HG02943 (cell line): ENCODE data around the gene LYPD6.

Experiments
- ATAC-seq: cut with Tn5 transposase; IDR thresholded peaks from one replicate; pipeline ENCODE4 v1.9.1; 2021; ENCODE audit warnings: mild to moderate bottlenecking, low read depth, moderate library complexity; ENCODE audit not compliant: unreplicated experiment

Gene LYPD6

GRCh38 chr2:149399934-149400615 is 69.7 kb downstream of the LYPD6 start:
- ATAC-seq: no peak

GRCh38 chr2:149400997-149401396 is 70.6 kb downstream of the LYPD6 start:
- ATAC-seq: no peak

- no peak for ATAC-seq
Measured at GRCh38 chr2:149409506-149409905, 79.1 kb downstream of the LYPD6 start.

- no peak for ATAC-seq
Measured at GRCh38 chr2:149410701-149411484, 80.5 kb downstream of the LYPD6 start.

GRCh38 chr2:149413487-149413886 is 83.1 kb downstream of the LYPD6 start:
- ATAC-seq: no peak

GRCh38 chr2:149415086-149415485 is 84.7 kb downstream of the LYPD6 start:
- no peak for ATAC-seq

GRCh38 chr2:149418065-149418464 is 87.7 kb downstream of the LYPD6 start:
- no peak for ATAC-seq

- no peak for ATAC-seq
Measured at GRCh38 chr2:149420053-149420963, 89.9 kb downstream of the LYPD6 start.

GRCh38 chr2:149421791-149422190 is 91.4 kb downstream of the LYPD6 start:
- no peak for ATAC-seq

GRCh38 chr2:149422337-149422990 is 92.1 kb downstream of the LYPD6 start:
- ATAC-seq: no peak

- ATAC-seq: no peak
Measured at GRCh38 chr2:149422991-149423338, 92.6 kb downstream of the LYPD6 start.

GRCh38 chr2:149423630-149424029 is 93.2 kb downstream of the LYPD6 start:
- ATAC-seq: no peak

GRCh38 chr2:149427387-149427786 is 97.0 kb downstream of the LYPD6 start:
- ATAC-seq: no peak

- ATAC-seq: no peak
Measured at GRCh38 chr2:149428783-149429182, 98.4 kb downstream of the LYPD6 start.

- no peak for ATAC-seq
Measured at GRCh38 chr2:149430743-149431736, 100.7 kb downstream of the LYPD6 start.

GRCh38 chr2:149438330-149438960 is 108.1 kb downstream of the LYPD6 start:
- no peak for ATAC-seq

GRCh38 chr2:149441255-149441654 is 110.9 kb downstream of the LYPD6 start:
- ATAC-seq: no peak

- no peak for ATAC-seq
Measured at GRCh38 chr2:149442346-149442745, 112.0 kb downstream of the LYPD6 start.

GRCh38 chr2:149443150-149443549 is 112.8 kb downstream of the LYPD6 start:
- ATAC-seq: no peak
